Glomerular endothelial cell (primary cell): ENCODE data around the gene ANKMY1. TPM values are rescaled to one million over a fixed set of nuclear protein-coding genes. Genes with fewer than 3 reads are reported as not detected.
"Not testable (repeated sequence)": the region's sequence is repeated elsewhere in the genome, so short reads cannot be mapped to it uniquely, and the experiment has no call there.

ENCODE experiments used
- DNase-seq: peaks from one replicate; pipeline ENCODE4 v3.0.0-alpha.2; 2011; ENCODE audit warnings: low read depth, low spot score; ENCODE audit errors: extremely low read depth
- total RNA-seq: library from RNA; depleted of rRNA; stranded (reverse); fragments of >200 nt; gene quantifications from 2 replicates; pipeline ENCODE4 v1.2.3, GENCODE V29; 2015

The ANKMY1 gene
- total RNA-seq, 1 donor from 2014 or later, result 8.3 TPM

GRCh38 chr2:240522406-240522805, 35.4 kb downstream of the ANKMY1 start:
- no peak for DNase-seq

- DNase-seq, result not testable (repeated sequence)
These were observed 35.9 kb downstream of the ANKMY1 start for GRCh38 chr2:240521885-240522284.

- DNase-seq, result no peak
These were observed 36.8 kb downstream of the ANKMY1 start for GRCh38 chr2:240520974-240521350.

GRCh38 chr2:240520130-240520973, 37.4 kb downstream of the ANKMY1 start:
- DNase-seq, result no peak

- no peak for DNase-seq
These were observed 38.2 kb downstream of the ANKMY1 start for GRCh38 chr2:240519396-240520129.

GRCh38 chr2:240518981-240519380, 38.8 kb downstream of the ANKMY1 start:
- no peak for DNase-seq

GRCh38 chr2:240517342-240517741, 40.4 kb downstream of the ANKMY1 start:
- no peak for DNase-seq

GRCh38 chr2:240514631-240515030, 43.2 kb downstream of the ANKMY1 start:
- DNase-seq, result no peak

- DNase-seq, result no peak
These were observed 44.1 kb downstream of the ANKMY1 start for GRCh38 chr2:240513549-240514287.

GRCh38 chr2:240512666-240513535, 44.9 kb downstream of the ANKMY1 start:
- DNase-seq, result no peak

- DNase-seq, result no peak
These were observed 45.7 kb downstream of the ANKMY1 start for GRCh38 chr2:240512109-240512485.

- no peak for DNase-seq
These were observed 46.3 kb downstream of the ANKMY1 start for GRCh38 chr2:240511351-240512108.

- DNase-seq, result no peak
These were observed 47.1 kb downstream of the ANKMY1 start for GRCh38 chr2:240510513-240511210.

GRCh38 chr2:240509667-240510512, 47.9 kb downstream of the ANKMY1 start:
- no peak for DNase-seq

- no peak for DNase-seq
These were observed 48.8 kb downstream of the ANKMY1 start for GRCh38 chr2:240508832-240509545.

- DNase-seq, result no peak
These were observed 50.0 kb downstream of the ANKMY1 start for GRCh38 chr2:240507778-240508251.

- no peak for DNase-seq
These were observed 50.6 kb downstream of the ANKMY1 start for GRCh38 chr2:240507060-240507777.
